Thyroid gland (tissue), 4 donors: ENCODE data around the gene NUP93.

ENCODE experiments used
- CTCF ChIP-seq, 6 experiments: fragments of 200-600 bp in 3 of 6; fragments of 450-650 bp in 3 of 6; sonication (generic) in 3 of 6; IDR thresholded peaks; one replicate each; pipeline ENCODE4 v1.5.1; 2016 to 2019; ENCODE audit warnings: antibody characterized with exemption in 6 of 6, mild to moderate bottlenecking in 2 of 6, inconsistent platforms in 1 of 6, moderate library complexity in 1 of 6
- POLR2A ChIP-seq, 2 donors: fragments of 450-650 bp; IDR thresholded peaks; one replicate each; pipeline ENCODE4 v1.6.1; 2017; ENCODE audit warnings: antibody characterized with exemption in 2 of 2, mild to moderate bottlenecking in 2 of 2, moderate library complexity in 1 of 2

GRCh38 chr16:56773532-56773931 is 43.6 kb downstream of the NUP93 start:
- TF ChIP-seq CTCF (IDR thresholded peaks at IDR 0.05) (no peak), POLR2A (IDR thresholded peaks at IDR 0.05) (no peak)
